WERI-Rb-1 (cell line): ENCODE results near the gene AGPAT3.

ENCODE experiments used
- DNase-seq: peaks from one replicate; pipeline ENCODE4 v3.0.0-alpha.2; 2020
- H3K27ac ChIP-seq: fragments of 250-450 bp; sonication (Bioruptor Pico); 2 replicates; pipeline ENCODE4 v1.5.1; 2020; ENCODE audit warnings: mild to moderate bottlenecking, moderate library complexity
- H3K27me3 ChIP-seq: fragments of 250-450 bp; sonication (Bioruptor Pico); 2 replicates; pipeline ENCODE4 v1.5.1; 2021; ENCODE audit warnings: mild to moderate bottlenecking, low read depth, moderate library complexity; ENCODE audit not compliant: insufficient read depth, severe bottlenecking
- H3K36me3 ChIP-seq: fragments of 250-450 bp; sonication (Bioruptor Pico); 2 replicates; pipeline ENCODE4 v1.5.1; 2020; ENCODE audit warnings: mild to moderate bottlenecking, moderate library complexity
- H3K4me3 ChIP-seq: 2 replicates; pipeline ENCODE4 v1.5.1; 2011; ENCODE audit warnings: low read depth, mild to moderate bottlenecking, control low read depth, low read length
- H3K9me3 ChIP-seq: fragments of 250-450 bp; sonication (Bioruptor Pico); 2 replicates; pipeline ENCODE4 v1.5.1; 2021; ENCODE audit warnings: mild to moderate bottlenecking, moderate library complexity; ENCODE audit not compliant: severe bottlenecking
- CTCF ChIP-seq: IDR thresholded peaks from 2 replicates; pipeline ENCODE4 v1.5.1; 2011; ENCODE audit warnings: low read depth, mild to moderate bottlenecking, control low read depth, inconsistent platforms, low read length

The AGPAT3 gene

GRCh38 chr21:43981151-43981870 lies 116.3 kb downstream of the AGPAT3 start:
- no peaks in the 10 kb centered on the region for H3K27me3 ChIP-seq
- no peaks in the 10 kb centered on the region for H3K9me3 ChIP-seq
- TF ChIP-seq CTCF = no peak
- no peak overlapping the region for H3K27ac ChIP-seq
- peaks cover 38% of the 10 kb centered on the region for H3K36me3 ChIP-seq
- H3K4me3 ChIP-seq = no peak overlapping the region
- no peak for DNase-seq

- no peak for TF ChIP-seq CTCF
- no peak overlapping the region for H3K27ac ChIP-seq
- peaks cover 38% of the 10 kb centered on the region for H3K36me3 ChIP-seq
- no peak for DNase-seq
- no peaks in the 10 kb centered on the region for H3K27me3 ChIP-seq
- H3K9me3 ChIP-seq = no peaks in the 10 kb centered on the region
- no peak overlapping the region for H3K4me3 ChIP-seq
Measured at GRCh38 chr21:43981871-43982210, 116.8 kb downstream of the AGPAT3 start.

GRCh38 chr21:43982489-43983078 lies 117.6 kb downstream of the AGPAT3 start:
- Histone ChIP-seq H3K27ac (no peak overlapping the region), H3K36me3 (peaks cover 38% of the 10 kb centered on the region), H3K27me3 (no peaks in the 10 kb centered on the region), H3K9me3 (no peaks in the 10 kb centered on the region), H3K4me3 (no peak overlapping the region)
- no peak for DNase-seq
- TF ChIP-seq CTCF = no peak

- Histone ChIP-seq H3K4me3 (no peak overlapping the region), H3K27ac (no peak overlapping the region), H3K9me3 (no peaks in the 10 kb centered on the region), H3K27me3 (no peaks in the 10 kb centered on the region), H3K36me3 (peaks cover 33% of the 10 kb centered on the region)
- no peak for DNase-seq
- no peak for TF ChIP-seq CTCF
Measured at GRCh38 chr21:43983390-43983789, 118.4 kb downstream of the AGPAT3 start.

- no peak for DNase-seq
- H3K4me3 ChIP-seq = no peak overlapping the region
- H3K9me3 ChIP-seq = no peaks in the 10 kb centered on the region
- H3K36me3 ChIP-seq = peaks cover 27% of the 10 kb centered on the region
- H3K27ac ChIP-seq = no peak overlapping the region
- H3K27me3 ChIP-seq = no peaks in the 10 kb centered on the region
- no peak for TF ChIP-seq CTCF
Measured at GRCh38 chr21:43983860-43984420, 118.9 kb downstream of the AGPAT3 start.
